NOMO-1 treated with dmso at 0.1 percent for 144 hours (cell line): ENCODE data around the gene TXLNB.
"Not testable (repeated sequence)": the region's sequence is repeated elsewhere in the genome, so short reads cannot be mapped to it uniquely, and the experiment has no call there.

Experiments used
- DNase-seq: peaks from one replicate; lab custom pipeline; 2025; ENCODE audit not compliant: unreplicated experiment; lab: John Stamatoyannopoulos, UW

Gene TXLNB

DNA sequence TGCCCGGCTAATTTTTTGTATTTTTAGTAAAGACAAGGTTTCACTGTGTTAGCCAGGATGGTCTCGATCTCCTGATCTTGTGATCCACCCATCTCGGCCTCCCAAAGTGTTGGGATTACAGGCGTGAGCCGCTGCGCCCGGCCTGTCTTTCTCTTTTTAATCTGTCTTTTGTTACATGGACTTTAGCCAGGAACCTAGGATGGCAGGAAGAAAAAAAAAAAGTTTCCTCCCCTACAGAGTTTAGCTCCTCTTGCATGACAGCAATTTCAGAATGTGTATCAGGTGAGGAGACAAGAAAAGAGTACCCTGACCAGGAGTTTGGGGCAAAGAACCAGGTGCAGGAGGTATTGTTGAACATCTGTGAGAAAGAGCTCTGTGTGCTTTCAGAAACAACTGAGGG lies 21.4 kb upstream of the TXLNB start:
- no peak for DNase-seq

DNA sequence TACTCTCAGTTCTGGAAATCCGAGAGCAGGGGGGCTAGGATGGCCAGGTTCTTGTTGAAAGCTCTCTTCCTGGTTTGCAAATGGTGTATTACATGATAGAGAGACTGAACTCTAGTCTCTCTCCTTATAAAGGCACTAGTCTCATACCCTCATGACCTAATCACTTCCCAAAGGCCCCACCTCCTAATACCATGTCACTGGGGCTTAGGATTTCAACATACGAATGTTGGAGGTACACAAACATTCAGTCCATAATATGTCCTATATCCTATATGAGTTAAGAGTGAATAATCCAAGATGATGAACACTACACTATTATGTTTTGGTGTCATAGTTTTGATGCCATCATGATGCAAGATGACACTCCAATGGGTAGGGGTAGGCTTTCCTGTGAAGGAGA lies 20.0 kb upstream of the TXLNB start:
- DNase-seq: no peak

DNA sequence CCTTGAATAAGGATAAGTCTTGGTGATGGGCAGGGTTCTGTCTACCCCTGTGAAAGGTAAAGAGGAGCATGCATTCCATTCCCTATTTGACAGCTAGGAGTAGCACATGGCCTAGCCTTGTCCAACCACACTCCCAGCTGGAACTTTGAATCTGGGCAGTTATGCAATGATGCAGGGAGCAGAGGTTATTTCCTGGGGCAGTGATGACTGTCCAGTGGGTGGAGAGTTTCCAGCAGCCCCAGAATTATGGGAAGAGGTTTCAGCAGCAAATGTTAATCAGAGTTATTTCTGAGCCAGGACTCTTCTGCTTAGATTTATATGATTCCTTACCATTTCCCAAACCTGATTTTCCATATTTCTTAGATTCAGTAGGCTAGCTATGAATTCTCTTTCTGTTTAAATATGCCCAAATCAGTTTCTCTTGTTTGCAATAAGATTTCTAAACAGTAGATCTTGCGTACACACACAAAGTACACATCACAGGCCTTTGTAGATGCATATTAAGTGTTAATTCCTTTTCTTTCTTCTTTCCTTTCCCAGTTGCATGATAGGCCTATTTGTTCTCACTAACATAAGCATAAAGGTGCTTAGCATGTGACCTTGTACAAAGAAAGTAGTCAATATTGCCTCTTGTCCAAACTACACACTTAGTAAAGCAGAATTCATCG lies 17.3 kb upstream of the TXLNB start:
- no peak for DNase-seq

DNA sequence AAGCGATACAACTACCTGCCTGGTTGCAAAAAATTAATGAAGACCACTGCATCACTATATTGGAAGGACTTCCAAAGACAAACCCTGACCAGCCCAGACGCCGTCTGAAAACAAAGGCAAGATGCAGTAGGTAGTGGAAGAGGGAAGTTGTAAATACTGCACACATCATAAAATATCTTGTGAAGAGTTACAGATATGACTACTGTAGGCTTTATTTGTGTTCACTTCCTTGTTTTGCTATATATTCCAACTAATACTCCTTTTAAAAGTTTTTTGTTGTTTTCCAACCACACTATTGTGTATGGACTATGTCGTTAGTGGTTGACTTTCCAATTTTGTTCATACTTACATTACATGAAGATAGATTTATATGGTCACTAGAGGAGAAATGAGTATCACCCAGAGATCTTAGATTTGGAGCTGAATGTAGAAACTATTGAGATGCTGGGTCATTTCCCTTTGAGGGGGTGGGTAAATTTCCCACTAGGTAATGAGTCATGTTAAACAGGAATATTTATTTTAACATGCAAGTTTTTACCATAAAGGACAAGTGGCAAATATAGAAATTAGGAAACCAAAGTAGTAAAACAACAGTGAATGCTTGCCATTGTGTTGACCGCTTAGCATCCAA lies 16.6 kb upstream of the TXLNB start:
- peak; percentile 10 for DNase-seq

DNA sequence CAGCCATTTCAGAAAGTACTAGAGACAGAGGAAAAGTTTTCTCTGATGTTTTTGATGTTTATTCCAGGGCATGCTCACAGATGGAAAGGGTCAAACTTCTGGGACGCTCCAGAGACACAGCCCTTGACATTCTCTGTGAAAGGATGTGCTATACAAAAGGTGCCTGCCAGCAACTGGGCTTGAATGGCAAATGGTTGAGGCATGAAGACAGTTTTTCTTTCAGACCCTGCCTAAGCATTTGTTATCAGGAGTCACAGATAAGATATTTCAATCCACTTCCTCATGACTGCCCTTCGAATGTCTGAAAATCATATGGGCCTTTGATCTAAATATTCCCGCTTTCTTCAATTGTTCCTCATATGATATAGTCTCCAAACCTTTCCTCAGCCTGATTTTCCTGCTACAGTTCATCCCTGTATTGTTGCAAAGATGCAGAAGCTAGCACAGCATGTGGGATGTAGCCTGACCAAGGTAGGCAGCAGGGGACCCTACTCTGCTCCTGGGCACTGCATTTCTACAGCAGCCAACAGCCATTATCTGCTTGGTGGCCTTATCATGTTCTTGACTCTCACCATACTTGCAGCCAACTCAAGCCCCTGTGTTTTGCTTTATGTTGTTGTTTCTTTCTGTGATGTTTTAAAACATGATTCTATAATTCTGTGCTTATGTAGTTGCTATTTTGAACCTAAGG lies 14.6 kb upstream of the TXLNB start:
- DNase-seq: no peak

DNA sequence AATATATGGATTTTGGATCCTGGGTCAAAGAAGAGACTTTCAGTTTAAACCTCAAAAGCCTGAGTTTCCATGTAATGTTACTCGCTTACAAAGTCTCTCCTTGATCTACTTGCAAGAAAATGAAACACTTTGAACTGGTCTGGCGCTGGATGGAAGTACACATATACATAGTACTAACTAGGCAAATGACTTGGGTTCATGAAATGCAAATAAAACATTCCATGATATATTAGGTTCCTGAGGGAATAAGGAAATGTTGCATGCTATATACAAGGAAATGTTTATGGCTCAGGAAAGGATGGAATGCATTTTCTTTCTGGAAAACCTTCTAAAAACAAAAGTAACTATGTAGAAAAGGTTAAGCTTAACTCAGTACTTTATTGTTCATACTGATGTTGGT lies 11.4 kb upstream of the TXLNB start:
- no peak for DNase-seq

DNA sequence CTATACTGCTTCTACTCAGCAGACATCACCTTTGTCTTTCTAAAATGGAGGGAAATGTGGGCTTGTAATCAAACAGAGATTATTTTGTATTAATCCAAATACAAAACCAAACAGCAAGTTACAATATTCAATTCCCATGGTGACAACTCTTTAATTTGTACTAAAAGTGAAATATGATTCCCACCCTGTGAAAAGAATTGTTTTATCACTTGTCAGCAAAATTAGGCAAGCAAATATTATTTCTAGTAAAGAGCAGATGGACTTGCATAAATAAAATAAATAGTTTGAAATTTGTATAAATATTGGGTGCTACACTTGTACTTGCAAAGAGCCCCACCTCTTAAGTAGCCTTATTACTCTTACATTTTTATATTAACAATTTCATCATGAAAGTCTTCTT lies 6.1 kb upstream of the TXLNB start:
- no peak for DNase-seq

DNA sequence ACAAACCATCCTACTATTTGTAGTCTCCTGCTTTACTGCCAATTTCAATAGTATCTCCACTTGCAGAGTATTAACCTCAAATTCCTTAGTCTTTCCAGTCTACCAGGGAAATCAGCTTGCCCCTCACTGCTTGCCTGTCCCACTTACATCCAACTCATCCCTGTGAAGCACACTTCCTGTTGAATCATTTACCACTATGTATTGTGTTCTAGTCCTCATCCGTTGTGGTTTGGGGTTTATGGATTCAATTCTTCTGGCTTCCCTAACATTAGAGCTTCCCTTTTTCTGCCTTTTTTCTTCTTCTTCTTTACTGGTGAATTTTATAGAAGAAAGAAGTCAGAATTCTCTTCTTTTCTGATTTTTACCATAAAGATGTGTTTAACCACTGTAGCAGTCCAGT lies 5.1 kb upstream of the TXLNB start:
- peak; percentile 77 for DNase-seq

DNA sequence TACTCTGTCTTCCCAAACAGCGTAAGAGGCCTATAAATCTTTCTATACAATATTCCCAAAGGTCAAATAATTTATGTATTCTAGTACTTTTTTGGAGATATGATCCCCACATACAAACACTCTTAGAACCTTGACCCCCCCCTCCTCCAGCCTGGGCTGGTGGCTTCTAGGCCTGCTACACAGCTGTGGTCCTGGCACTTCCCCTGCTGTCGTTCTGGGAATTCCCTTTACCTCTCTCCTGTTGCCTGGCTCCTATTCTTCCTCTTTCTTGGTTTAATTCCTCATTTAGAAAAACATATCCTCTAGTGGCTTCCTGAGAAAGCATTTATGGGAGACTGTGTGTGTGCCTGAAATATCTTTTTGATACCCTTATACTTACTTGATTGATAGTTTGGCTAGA lies 4.1 kb upstream of the TXLNB start:
- no peak for DNase-seq

DNA sequence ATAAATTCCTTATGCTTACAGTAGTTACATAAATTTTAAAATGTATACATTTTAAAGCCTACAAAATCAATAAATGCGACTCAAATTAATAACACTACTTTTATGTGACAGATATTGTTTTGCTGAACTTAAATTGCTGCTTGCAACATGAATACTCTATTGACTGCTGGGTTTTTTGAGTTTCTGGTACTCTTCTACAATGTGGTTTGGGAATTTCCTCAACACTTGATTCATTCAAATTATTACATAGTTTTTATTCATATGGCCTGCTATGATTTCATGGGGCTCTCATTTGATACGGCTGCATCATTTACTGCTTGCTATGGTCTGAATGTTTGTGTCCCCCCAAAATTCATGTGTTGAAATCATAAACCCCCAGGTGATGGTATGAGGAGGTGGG lies 2.3 kb upstream of the TXLNB start:
- no peak for DNase-seq

DNA sequence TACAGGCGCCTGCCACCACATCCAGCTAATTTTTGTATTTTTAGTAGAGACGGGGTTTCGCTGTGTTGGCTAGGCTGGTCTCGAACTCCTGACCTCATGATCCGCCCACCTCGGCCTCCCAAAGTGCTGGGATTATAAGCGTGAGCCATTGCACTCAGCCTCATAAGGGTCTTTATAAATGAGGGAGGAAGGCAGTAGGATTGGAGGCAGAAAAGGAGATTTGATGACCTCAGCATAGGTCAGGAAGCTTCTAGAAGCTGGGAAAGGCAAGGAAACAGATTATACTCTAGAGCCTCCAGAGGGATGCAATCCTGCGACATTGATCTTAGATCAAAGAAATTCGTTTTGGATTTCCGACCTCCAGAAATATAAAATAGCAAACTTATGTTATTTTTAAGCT lies 1.4 kb upstream of the TXLNB start:
- not testable (repeated sequence) for DNase-seq

DNA sequence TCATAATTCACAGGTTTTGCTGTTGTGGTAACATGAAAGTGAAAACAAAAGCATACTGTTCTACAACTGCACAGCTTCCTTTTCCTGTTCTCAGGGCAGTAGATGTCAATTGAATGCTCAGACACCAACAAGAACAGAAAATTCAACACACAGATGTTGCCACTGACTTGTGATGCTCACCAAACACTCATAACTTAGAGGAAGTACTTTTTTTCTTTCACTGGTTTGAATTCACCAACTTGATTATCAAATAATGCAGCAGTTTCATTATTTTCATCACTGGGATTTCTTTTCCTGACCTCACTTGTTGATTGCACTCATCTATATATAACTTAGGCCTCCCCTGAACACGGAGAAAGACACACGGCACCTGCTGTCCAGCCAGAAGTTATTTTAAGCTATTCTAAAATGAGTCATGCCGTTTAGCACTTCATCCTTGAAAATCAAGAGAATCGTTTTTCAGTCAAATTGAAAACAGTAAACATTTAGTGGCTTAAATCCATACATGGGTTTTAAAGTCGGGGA lies 949 bp downstream of the TXLNB start:
- DNase-seq: peak; percentile 56

DNA sequence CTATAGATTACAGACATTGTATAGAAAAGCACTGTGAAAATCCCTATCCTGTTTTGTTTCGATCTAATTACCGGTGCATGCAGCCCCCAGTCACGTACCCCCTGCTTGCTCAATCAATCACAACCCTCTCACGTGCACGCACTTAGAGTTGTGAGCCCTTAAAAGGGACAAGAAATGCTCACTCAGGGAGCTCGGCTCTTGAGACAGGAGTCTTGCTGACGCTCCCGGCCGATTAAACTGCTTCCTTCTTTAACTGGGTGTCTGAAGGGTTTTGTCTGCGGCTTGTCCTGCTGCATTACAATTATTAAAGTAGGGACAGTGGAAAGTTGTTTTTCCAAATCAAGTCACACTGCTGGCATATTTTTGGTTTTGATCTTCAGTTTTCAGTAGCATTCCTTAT lies 2.6 kb downstream of the TXLNB start:
- DNase-seq: no peak

DNA sequence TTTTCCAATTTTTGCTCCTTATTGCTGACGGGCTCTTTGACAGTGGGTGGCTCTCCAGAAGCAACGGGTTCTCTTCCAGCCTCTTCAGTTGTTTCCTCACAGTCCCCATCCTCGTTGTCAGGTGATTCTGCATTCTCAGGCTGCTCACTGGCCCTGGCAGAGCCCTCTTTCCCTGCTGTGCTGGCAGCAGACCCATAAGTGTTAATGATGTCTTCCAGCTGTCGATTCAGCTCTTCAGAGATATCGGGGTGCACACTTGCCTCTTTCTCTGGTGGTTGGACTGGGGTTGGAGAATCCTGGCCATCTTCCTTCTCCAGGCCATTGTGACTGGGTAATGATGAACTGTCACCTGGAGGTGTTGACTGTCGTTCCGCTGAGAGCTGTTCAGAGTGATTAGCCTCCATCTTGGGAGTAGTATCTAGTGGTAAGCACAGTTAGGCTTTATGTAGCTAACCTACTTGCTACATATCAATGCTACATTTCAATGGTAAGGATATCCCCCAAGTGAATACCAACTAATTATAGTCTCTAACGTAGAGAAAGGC lies 3.2 kb downstream of the TXLNB start:
- no peak for DNase-seq

DNA sequence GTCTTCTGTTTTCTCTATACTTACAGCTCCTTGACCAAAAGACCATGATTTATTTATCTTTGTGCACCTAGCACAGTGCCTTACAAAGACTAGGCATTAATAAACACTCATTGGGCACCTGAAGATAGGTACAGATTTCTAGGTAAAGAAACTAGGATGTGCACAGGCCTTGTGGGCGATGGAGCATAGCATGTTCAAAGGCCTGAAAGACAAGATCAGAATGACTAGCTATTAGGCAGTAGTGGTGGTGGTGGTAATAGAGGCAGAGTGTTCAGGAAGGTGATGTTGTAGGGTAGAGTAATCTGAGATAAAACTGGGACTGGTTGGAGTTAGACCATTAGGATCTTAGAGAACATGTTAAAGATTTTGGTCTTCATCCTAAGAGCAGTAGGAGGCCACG lies 3.9 kb downstream of the TXLNB start:
- no peak for DNase-seq

DNA sequence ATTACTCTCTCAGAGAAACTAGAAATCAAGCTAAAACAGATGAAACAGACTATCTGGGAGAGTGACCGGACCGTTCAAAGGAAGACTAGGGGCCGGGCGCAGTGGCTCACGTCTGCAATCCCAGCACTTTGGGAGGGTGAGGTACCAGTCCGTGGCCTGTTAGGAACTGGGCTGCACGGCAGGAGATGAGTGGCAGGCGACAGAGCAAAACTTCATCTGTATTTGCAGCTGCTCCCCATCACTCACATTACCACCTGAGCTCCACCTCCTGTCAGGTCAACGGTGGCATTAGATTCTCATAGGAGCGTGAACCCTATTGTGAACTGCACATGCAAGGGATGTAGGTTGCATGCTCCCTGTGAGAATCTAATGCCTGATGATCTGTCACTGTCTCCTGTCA lies 5.4 kb downstream of the TXLNB start:
- DNase-seq: not testable (repeated sequence)

DNA sequence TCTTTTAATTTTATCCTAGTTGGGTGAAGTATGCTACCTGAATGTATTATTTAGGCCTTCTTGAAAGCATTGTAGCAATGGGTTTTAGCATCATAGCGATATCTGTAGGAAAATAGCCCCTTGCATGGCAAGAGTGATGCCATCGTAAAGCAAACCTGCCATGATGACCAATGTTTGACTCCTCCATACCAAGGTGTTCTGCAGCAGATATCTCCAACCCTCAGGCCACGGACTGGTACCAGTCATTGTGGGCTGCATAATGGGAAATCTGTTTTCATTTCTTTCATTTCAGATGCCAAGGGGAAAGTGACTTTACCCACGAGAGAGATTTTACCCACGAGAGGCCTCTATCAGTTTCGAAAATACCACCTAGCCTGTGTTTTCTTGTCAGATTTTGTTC lies 6.2 kb downstream of the TXLNB start:
- DNase-seq: no peak

DNA sequence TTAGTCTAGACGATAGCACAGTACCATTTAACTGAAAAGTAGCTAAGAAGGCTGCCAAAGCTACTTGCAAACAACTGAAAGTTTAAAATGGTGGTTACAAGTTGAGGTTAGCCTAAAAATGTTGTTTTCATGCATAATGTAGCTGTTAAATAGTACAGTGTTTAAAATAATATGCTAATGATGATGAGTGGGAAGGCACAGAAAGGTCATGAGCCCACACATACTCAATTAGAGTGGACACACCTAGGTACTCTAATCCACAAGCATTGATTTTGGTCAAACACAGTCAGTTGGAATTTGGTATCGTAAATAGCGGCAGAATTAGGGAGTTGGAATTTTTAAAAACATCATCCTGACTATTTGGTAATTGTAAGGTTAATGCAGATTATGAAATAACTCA lies 7.0 kb downstream of the TXLNB start:
- DNase-seq: no peak

DNA sequence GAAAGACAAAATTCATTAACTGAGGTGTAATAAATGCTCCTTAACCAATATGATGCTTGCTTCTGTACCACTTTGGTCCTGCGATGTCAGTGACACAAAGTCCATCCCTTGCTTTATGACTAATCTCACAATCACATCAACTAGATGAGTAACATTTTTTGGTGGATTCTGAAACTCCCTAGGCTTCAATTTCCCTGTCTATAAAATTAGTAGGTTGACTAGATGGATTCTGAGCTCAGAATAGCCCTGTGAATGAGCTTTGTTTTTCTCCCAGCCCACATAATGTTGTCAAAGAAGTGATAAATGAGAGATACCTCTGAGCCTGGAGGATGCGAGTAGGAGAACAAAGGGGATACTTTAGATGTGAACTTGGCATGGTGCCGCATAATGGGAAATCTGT lies 9.1 kb downstream of the TXLNB start:
- no peak for DNase-seq

DNA sequence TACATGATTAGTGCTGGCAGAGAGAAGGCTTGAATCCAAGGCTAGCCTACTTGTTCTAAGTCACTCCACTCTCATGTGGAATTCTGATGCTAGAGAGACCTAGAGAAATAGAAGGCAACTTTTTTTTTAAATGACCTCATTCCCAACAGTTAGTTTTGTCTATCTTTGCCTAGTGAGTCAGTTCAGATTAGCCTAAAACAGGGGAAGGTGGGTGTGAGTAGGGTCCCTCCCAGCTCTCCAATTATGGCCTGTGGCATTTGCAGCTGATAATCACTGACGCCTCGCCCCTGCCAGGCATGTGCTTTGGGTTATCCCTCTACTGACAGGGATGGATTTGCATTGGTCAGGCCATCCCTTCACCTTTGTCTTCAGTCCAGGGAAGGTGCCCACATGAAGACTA lies 13.6 kb downstream of the TXLNB start:
- DNase-seq: no peak

DNA sequence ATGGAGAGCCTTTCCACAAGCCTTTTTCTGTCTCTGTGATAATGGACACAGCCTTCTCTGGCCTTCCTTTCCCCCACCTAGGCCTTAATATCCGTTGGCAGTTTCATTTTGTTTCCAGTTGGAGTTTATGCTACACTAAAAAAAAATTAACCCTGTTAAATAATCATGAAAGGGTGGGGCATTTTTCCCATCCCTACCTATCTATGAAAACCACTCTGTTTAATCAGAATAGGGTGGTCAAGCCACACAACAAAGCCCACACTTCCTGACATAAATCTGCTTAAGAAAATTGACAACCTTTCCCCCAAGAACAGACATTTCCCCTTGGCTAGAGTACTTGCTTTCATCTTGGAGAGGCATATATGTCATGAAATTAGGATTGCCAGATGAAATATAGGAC lies 14.2 kb downstream of the TXLNB start:
- no peak for DNase-seq

DNA sequence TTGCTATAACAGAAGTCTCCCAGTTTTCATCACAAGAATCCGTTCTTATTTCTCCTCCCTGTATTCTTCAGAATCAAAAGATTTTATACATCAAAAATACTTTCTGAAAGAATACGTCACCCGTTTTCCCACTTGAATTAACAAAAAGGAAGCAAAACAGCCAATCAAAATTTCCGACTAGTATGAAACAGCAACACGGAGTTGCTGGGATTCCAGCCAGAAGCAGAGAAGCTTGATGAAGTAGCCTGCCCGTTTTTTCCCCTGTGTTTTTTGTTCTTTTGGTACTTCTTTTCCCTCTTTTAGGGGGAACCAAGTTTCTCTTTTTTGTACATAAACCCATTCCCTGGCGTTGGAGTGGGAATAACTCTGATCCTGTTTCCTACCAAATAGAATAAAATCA lies 14.6 kb downstream of the TXLNB start:
- DNase-seq: no peak
